Liver (tissue), 5 donors: ENCODE measurements around the gene SPCS3. TPM values are rescaled to one million over a fixed set of nuclear protein-coding genes. Genes with fewer than 3 reads are reported as not detected.

Experiments
- CTCF ChIP-seq: fragments of 150-350 bp; IDR thresholded peaks from 2 replicates; pipeline ENCODE4 v1.5.1; 2017; ENCODE audit warnings: improper control_type of control experiment, low read depth, low read length; ENCODE audit not compliant: missing input control
- JUND ChIP-seq, 2 donors: IDR thresholded peaks; 2 replicates each; pipeline ENCODE4 v1.6.1; 2016; ENCODE audit warnings: antibody characterized with exemption in 2 of 2
- RXRA ChIP-seq, 2 donors: IDR thresholded peaks; 2 replicates each; pipeline ENCODE4 v1.6.1; 2017 to 2018; ENCODE audit warnings: antibody characterized with exemption in 2 of 2, mild to moderate bottlenecking in 1 of 2
- polyA plus RNA-seq, 2 donors: library from polyadenylated mRNA; stranded (reverse) in 1 of 2; unstranded in 1 of 2; fragments of 200-250 nt in 1 of 2; fragments of >200 nt in 1 of 2; fragmentation: Nextera tagmentation in 1 of 2; extraction: Ambion mirVana in 1 of 2; gene quantifications; one replicate each; pipeline versions ENCODE4 v1.2.1 to v1.2.3, GENCODE V29; 2013 to 2015
- total RNA-seq, 2 donors: library from RNA; depleted of rRNA; stranded (reverse); fragments of >200 nt; gene quantifications; one replicate each; pipeline ENCODE4 v1.2.3, GENCODE V29; 2014
- donor health status: healthy.
- donor health status: healthy.
- donor health status: healthy.

Gene SPCS3
- total and polyA plus RNA-seq, 4 donors = 54.0 to 79.4 (median 63.0) TPM

- TF ChIP-seq CTCF (no peak), RXRA (IDR thresholded peaks at IDR 0.05) (no peak), JUND (IDR thresholded peaks at IDR 0.05) (no peak)
Observed at GRCh38 chr4:176380352-176381157, 60.8 kb downstream of the SPCS3 start (continued).

Other genes starting within 250 kb of the SPCS3 start
- gene SPATA4, start 124.4 kb upstream of the SPCS3 start, total RNA-seq = under 1 TPM in 1 of 2 donors, not detected in 1; 0.14 TPM
- not detected for gene SPATA4, start 124.4 kb upstream of the SPCS3 start, polyA plus RNA-seq
- gene ASB5, start 50.7 kb upstream of the SPCS3 start, total RNA-seq = not detected
- gene ASB5, start 50.7 kb upstream of the SPCS3 start, polyA plus RNA-seq = under 1 TPM in 1 of 2 donors, not detected in 1; 0.05 TPM